Endometrial microvascular endothelial cells (primary cell): Measurements from ENCODE around the gene PLCH2. TPM values are rescaled to one million over a fixed set of nuclear protein-coding genes. Genes with fewer than 3 reads are reported as not detected.

ENCODE experiments used
- in situ Hi-C: cut with HindIII; loops from 2 replicates; pipeline ENCODE4 v1.10.0; 2017; ENCODE audit warnings: low sequenced_read_pairs, low pct_unique_long_range_greater_than_20kb; ENCODE audit errors: inconsistent ontology term
- total RNA-seq: library from RNA; depleted of rRNA; stranded (reverse); fragments of >200 nt; gene quantifications from one replicate; pipeline ENCODE4 v1.2.3, GENCODE V29; 2015; ENCODE audit errors: inconsistent ontology term

PLCH2 gene
- total RNA-seq, 1 donor from 2014 or later = not detected

GRCh38 chr1:2532485-2533160, 56.5 kb downstream of the PLCH2 start:
- in situ Hi-C loops = no loop called here

- in situ Hi-C loops = no loop called here
Observed at GRCh38 chr1:2533365-2533764, 57.3 kb downstream of the PLCH2 start.

- in situ Hi-C loops = no loop called here
Observed at GRCh38 chr1:2534315-2534686, 58.2 kb downstream of the PLCH2 start.

- in situ Hi-C loops = no loop called here
Observed at GRCh38 chr1:2534687-2535441, 58.8 kb downstream of the PLCH2 start.

- in situ Hi-C loops = no loop called here
Observed at GRCh38 chr1:2535455-2535854, 59.4 kb downstream of the PLCH2 start.

- in situ Hi-C loops = no loop called here
Observed at GRCh38 chr1:2535981-2536380, 59.9 kb downstream of the PLCH2 start.

GRCh38 chr1:2537784-2538115, 61.7 kb downstream of the PLCH2 start:
- in situ Hi-C loops = no loop called here

GRCh38 chr1:2538376-2538775, 62.3 kb downstream of the PLCH2 start:
- in situ Hi-C loops = no loop called here

GRCh38 chr1:2538872-2539271, 62.8 kb downstream of the PLCH2 start:
- in situ Hi-C loops = no loop called here

GRCh38 chr1:2539312-2539907, 63.3 kb downstream of the PLCH2 start:
- in situ Hi-C loops = no loop called here

- in situ Hi-C loops = no loop called here
Observed at GRCh38 chr1:2540816-2541492, 64.9 kb downstream of the PLCH2 start.

GRCh38 chr1:2541619-2542245, 65.6 kb downstream of the PLCH2 start:
- in situ Hi-C loops = no loop called here

GRCh38 chr1:2542246-2542915, 66.3 kb downstream of the PLCH2 start:
- in situ Hi-C loops = no loop called here

- in situ Hi-C loops = no loop called here
Observed at GRCh38 chr1:2543543-2544092, 67.5 kb downstream of the PLCH2 start.

- in situ Hi-C loops = no loop called here
Observed at GRCh38 chr1:2544093-2544874, 68.2 kb downstream of the PLCH2 start.

GRCh38 chr1:2544875-2545640, 69.0 kb downstream of the PLCH2 start:
- in situ Hi-C loops = no loop called here
